T47D (cell line): ENCODE measurements around the gene PHRF1.

Experiments
- DNase-seq, 2 experiments: peaks; one replicate each; pipeline versions ENCODE4 v3.0.0 to v3.0.0-alpha.2; 2011 to 2012; ENCODE audit warnings: low read depth in 1 of 2, low spot score in 1 of 2
- JUND ChIP-seq: IDR thresholded peaks from 2 replicates; pipeline ENCODE4 v1.6.1; 2012; ENCODE audit warnings: low read depth
- in situ Hi-C: cut with HindIII; loops from 2 replicates; pipeline ENCODE4 v1.10.0; 2016; ENCODE audit warnings: low sequenced_read_pairs, low pct_unique_long_range_greater_than_20kb

The PHRF1 gene

DNA sequence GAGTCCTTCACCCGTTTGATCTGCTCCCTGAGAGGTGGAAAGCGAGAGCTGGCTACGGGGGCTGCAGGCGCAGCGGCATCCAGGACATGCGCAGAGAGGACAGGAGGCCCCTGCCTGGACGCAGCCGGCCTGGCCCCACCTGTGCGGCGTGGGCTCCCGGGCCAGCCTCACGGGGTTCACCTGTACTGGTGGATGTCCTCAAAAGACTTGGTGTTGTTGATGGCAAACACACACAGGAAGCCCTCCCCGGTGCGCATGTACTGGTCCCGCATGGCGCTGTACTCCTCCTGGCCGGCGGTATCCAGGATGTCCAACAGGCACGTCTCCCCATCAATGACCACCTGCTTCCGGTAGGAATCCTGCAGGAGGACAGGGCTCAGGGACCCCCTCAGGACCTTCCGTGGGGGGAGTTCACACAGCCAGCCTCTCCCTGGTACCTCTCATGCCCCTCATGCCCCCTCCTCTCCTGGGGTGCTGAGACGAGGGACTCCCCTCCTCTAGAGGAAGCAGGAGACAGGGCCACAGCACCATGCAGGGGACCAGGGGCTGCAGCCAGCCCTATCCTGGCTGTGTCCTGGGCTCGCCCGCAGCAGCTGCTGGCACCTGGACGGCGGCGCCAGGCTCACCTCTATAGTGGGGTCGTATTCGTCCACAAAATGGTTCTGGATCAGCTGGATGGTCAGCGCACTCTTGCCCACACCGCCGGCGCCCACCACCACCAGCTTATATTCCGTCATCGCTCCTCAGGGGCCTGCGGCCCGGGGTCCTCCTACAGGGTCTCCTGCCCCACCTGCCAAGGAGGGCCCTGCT is 42.5 kb upstream of the PHRF1 start:
- in situ Hi-C loops, result no loop called here
- DNase-seq, result no peak
- TF ChIP-seq JUND, result no peak

- in situ Hi-C loops, result no loop called here
- no peak for TF ChIP-seq JUND
- peak; percentile 75 to 91 for DNase-seq
Measured at GRCh38 chr11:534396-535209, 41.7 kb upstream of the PHRF1 start.

GRCh38 chr11:535210-535518 is 41.1 kb upstream of the PHRF1 start:
- in situ Hi-C loops, result no loop called here
- no peak for DNase-seq
- no peak for TF ChIP-seq JUND

DNA sequence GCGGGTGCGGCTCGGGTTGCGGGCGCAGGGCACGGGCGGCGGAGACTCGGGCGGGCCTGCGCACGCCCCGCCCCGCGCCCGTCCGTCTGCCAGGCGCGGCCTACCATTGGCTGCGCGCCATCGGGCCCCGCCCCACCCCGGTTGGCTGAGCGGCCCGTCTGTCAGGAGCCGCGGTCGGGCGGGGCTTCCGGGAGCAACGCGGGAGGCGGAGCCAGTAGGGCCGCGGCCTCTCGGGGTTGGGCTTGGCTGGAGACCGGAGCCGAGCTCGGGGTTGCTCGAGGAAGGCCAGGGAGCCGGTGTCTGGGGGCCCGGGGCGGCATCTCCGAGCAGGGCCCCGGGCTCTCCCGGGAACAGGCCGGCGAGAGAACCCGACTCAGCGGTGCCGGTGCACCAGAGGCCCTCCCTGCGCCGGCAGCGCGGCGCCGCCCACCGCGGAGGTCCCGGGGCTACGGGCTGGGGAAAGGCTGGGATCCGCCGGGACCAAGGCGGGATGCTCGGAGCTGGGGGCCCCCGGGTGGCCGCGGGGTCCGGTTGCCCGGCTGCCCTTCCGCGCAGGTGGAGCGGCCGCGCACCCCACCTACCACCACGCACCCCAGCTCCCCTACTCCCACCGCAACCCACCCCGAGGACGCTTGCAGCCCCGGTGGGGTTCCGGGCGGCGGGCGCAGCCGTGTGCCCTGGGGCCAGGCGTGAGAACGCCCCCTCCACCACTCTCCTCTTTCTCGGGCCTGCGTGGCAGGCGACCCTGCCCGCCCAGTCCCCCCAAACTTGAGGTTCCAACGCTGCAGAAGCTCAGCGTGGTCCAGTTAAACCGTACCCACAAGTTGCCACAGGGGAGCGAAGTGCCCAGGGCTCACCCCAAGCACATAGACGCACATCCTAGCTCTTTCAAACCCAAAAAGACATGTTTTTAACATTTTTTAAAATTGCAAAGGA is 40.5 kb upstream of the PHRF1 start, which contains the start of gene HRAS:
Gene HRAS (minus strand): TSS at position 58 of the 936 bp plus-strand sequence.
- in situ Hi-C loops, result no loop called here
- peak; percentile 94 to 98 for DNase-seq

GRCh38 chr11:536841-537621 is 39.2 kb upstream of the PHRF1 start, which contains the start of gene LRRC56:
TSS of gene LRRC56 (plus strand) at chr11:537527. CDS start at chr11:540685, 3,158 bp downstream.
- DNase-seq, result peak; percentile 92 to 95
- TF ChIP-seq JUND, result no peak
- in situ Hi-C loops, result no loop called here

More for the DNA sequence above, 40.5 kb upstream of the PHRF1 start, which contains the start of gene HRAS:
- no peak for TF ChIP-seq JUND

- DNase-seq, result no peak
- TF ChIP-seq JUND, result no peak
- in situ Hi-C loops, result no loop called here
Measured at GRCh38 chr11:537622-538430, 38.4 kb upstream of the PHRF1 start.

GRCh38 chr11:538431-539051 is 37.7 kb upstream of the PHRF1 start:
- in situ Hi-C loops, result no loop called here
- TF ChIP-seq JUND, result no peak
- DNase-seq, result no peak

- peak in 1 of 2 experiments; percentile 30 for DNase-seq
- no peak for TF ChIP-seq JUND
- in situ Hi-C loops, result no loop called here
Measured at GRCh38 chr11:539971-540481, 36.2 kb upstream of the PHRF1 start.

DNA sequence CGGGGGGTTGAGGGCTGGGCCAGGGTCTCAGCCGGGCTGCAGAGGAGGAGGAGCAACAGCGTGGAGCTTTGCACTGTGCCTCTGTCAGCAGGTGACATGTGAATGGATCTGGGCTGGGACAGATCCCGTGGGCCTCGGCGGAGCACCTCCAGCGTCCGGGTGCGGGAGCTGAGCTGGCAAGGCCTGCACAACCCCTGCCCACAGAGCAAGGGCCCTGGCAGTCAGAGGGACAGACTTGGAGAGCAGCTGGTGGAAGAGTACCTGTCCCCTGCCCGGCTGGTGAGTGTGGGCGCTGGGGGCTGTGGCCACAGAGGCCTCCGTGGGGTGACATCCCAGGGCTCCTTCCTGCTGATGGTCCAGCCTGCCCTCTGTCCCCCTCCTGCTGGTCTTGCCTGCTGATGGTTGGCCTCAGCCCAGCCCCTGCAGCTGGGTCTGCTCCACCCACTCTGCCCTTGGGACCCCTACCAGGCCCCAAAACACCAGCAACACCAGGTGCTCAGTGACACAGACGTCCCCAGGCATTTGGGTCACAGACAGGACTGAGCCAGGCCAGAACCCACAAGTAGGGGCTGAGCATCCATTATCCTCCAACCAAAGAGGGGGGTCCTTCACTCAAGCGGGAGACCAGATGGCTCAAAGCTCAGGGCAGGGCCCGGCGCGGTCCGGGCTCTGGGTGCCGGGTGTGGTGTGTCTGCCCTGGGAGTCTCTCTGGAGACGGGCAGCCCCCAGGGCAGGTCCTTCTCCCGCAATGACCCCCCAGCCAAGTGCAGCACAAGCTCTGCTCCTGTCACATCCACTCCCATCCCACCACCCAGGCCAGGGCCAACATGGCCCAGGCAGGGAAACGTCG is 35.5 kb upstream of the PHRF1 start:
- in situ Hi-C loops, result no loop called here
- TF ChIP-seq JUND, result no peak

More for the DNA sequence above, 35.5 kb upstream of the PHRF1 start:
- DNase-seq, result no peak
